HG03135 (cell line): ENCODE measurements around the gene SRC.

Experiments
- ATAC-seq: cut with Tn5 transposase; IDR thresholded peaks from one replicate; pipeline ENCODE4 v1.9.1; 2021; ENCODE audit warnings: mild to moderate bottlenecking, moderate library complexity; ENCODE audit not compliant: unreplicated experiment

The SRC gene

DNA sequence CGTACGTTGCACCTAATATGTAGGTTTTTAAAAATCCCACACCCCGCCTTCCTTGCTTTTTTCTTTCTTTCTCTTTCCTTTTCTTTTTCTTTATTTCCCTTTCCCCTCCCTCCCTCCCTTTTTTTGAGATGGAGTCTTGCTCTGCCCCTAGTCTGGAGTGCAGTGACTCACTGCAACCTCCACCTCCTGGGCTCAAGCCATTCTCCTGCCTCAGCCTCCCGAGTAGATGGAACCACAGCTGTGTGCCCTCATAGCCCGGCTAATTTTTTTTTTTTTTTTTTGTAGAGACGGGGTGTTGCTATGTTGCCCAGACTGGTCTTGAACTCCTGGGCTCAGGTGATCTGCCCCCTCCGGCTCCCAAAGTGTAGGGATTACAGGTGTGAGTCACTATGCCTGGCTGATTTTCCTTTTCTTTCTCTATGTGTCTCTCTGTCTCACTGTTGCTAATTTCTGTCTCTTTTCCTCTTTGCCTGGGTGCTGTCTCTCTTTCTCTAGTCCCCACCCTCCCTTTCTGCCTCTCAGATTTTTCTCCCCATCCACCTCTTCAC, 61.2 kb downstream of the SRC start:
- ATAC-seq: no peak

DNA sequence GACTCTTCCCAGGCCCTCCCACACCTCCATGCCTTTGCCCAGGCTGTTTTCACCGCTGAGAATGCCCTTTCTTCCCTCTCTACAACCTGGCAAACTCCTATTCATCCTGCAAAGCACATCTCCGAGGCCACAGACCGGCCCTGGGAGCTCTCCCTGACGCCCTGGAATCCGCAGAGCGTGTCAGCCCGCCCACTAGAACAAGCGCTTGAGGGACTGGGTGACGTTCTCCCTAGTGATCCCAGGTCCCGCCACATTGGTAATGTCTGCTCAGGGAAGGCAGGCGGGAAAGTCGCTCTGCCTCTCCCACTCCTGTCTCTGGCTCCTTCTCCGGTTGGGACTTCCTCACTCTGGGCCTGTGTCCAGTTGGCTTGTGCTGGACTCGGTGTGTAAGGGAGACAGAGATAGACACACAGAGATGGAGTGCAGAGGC, 61.6 kb downstream of the SRC start:
- ATAC-seq: no peak

DNA sequence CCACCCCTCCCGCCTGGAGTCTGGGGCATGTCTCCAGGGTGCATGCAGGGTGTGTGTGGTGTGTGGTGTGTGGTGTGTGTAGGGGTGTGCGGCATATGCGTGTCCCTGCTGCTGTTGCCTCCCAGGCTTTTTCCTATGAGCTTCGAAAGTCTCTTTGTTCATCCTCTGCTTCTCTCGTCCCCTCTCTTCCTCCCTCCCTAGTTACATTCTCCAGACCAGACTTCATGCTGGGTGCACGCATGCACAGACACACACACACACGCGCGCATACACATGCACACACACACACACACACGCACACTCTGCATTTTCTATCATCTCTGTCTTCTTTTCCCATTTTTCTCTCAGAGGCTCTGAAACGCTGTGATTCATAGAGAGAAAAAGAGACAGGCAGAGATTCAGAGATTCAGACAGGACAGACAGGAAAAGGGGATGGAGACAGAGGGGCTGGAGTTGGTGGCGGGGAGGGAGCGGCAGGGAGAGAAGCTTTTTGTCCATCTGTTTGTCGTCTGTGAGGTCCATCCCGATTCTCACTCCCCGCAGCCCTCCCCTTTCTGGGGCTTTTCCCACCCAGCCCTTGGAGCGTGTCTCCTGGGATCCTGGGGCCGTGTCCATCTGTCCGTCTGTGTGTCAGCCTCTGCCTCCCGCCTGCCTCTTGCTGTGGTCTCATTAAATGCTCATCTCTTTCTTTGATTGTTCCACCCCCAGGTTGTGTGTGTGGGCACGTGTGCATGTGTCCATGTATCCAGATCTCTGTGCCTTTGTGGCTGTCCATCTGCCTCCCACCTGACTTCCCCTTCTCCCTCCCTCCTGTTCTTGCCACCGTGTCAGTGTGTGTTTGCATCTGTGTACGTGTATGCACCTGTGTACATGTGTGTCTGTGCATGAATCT, 62.6 kb downstream of the SRC start:
- ATAC-seq: no peak

DNA sequence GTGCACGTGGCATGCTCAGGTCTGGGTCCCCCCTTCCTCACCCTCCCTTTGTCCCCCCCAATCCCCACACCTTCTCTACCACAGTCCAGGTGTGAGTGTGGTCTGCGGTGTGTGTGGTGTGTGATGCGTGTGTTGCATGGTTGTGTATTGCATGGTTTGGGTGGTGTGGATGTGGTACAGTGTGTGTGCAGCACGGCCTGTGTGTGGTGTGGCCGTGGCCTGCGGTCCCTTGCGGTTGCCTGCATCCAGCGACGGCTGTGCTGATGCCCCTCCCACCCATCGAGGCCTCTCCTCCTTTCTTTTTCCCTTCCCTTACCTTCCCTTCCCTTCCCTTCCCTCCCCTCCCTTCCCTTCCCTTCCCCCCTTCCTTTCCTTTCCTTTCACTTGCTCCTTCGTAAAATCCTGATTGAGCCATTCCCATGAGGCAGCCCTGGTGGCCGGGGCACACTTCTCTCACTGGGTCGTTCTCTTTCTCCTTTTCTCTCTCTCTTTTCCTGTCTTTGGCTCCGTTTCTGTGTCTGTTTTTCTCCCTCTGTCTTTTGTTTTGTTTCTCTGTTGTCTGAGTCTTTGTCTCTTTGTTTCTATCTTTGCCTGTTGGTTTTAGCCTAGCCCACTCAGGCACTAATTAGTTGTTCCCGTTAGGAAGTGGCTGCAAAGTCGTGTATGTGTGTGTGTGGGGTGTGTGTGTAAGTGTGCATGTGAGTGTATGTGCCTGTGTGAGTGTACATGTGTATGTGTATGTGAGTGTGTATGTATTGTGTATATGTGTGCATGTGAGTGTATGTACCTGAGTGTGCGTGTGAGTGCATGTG, 65.7 kb downstream of the SRC start:
- no peak for ATAC-seq

DNA sequence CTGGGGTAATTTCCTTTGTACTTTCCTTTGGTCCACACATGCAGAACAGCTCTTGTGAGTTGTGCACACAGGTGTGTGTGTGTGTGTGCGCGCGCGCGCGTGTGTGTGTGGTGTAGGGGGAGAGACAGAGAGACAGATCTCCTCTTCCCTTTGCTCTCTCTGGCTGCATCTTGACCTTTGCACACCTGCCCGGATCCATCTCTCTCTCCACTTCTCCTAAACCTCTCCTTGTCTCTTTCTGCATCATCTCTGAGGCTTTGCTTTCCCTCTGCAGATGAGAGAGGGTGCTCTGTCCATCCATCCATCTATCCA, 67.0 kb downstream of the SRC start:
- ATAC-seq: no peak

DNA sequence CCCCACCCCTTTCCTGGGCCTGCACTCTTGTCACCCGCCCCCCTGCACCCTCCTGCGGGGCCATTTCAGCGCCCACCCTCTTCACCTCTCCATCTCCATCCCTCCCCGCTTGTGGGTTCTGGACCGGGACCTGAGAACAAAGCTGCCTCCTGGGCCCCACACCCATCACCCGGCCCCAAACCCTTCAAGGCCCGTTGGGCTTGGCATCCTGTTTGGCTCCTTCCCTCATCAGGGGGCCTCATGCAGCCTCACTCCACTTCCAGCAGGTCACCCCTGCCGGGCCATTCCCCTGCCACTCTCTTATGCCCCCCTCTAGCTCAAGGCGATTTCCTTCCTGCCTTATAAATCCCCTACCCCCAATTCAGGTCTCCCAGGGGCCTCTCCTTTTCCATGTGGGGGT, 67.4 kb downstream of the SRC start:
- ATAC-seq: no peak

DNA sequence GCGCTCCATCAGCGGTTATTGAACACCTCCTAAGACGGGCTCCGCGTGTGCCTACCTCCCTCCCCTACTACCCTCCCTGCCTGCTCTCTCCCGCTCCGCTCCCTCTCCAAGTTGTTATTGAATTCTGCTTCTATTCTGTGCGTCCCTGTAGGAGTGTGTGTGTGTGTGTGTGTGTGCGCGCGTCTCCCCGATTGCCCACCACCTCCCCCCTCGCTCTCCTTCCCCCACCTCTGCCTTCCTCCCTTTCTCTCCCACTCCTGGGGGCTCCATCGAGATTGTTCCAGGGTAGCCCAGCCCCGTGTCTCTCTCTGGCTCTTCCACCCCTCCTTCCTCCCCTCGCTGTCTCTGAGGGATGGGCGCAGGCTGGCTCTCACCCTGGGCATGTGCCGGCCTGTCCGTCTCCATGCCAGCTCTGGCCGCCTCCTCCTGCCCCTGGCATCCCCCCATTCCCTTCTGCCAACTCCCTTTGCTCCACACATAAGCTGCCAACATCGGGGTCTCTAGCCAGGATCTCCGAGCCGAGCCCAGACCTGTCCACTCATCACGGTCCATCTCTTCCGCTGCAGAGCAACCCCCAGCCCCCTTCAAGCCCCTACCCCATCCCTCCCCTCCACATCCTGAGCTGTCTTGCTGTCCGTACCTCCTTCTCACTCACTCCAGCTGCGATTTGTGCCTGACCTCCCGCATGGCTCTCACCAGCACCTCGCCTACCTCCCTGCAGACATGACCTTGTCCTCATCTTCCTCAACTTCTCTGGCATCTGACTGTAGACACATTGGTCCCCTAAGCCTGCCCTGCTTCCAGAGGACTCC, 68.5 kb downstream of the SRC start:
- ATAC-seq: no peak

DNA sequence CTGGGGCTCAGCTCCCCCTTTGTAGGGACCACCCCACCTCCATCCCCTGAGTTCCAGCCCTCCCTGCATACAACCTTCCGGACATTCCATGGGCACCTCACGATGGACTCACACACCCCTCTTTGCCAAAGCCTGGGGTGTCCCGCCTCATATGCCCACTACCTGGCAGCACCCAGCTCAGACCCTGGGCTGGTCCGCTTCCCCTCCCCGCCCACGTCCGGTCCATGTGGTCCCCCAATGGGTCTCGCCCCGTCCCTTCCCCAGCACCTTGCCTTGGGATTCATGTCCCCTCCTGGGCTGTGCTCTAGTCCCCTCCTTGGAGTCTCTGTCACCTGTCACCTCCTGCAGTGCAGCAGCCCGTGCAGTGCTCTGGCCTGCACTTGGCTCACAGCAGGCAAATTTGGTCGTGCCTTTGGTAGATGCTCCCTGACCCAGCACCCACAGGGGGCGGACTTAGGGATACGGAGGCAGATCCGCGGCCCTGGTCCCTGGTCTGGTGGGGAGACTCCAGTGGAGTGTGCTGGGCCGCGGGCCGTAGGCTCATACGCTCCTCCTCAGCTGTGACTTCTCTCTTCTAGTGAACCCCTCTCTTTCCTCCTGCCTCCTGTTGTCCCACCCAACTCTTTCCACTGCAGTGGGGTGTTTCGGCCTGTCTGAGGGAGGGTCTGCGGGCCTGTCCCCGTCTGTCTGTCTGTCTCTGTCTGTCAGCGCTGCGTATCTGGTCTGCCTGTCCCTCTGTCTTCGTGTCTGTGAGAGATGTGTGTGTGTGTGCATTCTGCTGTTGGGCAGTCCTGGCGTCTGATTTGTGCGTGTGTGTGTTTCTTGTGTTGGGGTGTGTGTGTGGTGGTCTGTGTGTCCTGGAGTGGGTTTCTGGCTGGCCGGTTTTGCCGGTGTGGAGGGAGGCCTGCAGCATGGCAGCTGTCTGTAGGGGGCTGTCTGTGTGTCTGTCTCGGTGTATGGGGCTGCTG, 69.5 kb downstream of the SRC start:
- ATAC-seq: no peak

DNA sequence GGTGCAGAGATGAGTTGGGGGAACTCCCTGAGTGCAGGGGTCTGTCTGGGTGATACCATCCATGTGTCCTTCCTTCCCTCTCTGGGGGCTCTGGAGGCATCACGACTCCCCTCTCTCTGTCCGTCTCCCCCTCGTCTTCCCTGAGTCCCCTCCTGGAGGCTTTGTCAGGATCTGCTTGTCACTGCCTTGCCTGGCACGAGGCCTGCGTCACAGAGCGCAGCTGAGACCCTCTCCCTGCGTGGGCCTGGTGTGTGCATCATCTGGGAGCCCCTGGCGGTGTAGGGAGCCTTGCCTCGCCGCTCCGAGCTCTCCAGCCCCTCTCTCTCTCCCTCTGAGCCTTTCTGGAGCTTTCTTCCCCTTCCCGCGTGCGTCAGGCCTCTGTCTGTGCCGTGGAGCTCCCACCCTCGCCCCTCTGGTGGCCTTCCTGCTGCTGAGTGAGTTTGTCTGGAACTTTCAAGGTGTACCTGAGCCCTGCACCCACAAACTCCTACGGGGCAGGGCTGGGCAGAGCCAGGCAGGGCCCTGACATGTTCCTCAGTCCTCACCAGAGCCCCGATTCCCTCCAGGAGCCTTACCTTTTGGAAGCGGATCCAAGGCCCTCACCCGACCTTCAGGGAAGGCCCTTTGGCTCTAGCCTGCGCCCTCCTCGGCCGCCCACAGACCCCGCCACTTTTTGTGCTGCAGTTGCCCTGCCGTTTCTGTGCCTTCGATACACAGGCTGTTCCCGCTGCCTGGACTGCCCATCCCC, 70.3 kb downstream of the SRC start:
- ATAC-seq: no peak

DNA sequence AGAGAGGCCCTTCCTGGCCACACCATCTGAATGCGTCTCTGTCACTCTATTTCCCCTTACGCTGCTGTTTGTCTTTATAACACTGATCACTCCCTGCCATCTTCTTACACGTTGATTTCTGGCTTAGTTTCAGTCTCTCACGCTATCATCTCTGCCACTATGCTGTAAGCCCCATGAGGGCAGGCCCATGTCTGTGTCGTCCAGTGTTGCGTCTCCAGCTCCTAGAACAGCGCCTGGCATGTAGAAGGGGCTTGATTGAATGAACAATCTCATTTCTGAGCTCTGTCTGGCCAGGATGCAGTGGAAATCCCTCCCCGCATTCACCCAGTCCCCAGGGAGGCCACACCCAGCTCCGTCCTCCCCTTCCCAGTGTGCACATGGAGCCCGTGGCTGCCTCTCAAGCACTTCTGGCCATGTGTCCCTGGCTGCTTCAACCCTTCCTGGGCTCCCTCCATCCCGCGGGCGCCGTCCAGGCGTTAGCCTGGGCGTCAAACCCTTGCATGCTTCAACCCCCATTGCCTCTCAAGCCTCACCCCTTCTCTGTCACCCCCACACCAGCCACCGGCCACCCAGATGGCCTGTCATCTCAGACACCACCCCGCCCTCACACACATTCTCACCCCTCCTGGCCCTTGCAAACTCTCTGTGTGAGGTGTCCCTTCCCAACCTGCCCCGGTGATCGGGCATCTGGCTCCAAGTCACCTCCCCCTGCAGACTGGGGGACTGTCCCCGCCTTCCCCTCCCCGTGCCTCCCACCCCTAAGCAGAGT, 71.1 kb downstream of the SRC start:
- ATAC-seq: no peak

DNA sequence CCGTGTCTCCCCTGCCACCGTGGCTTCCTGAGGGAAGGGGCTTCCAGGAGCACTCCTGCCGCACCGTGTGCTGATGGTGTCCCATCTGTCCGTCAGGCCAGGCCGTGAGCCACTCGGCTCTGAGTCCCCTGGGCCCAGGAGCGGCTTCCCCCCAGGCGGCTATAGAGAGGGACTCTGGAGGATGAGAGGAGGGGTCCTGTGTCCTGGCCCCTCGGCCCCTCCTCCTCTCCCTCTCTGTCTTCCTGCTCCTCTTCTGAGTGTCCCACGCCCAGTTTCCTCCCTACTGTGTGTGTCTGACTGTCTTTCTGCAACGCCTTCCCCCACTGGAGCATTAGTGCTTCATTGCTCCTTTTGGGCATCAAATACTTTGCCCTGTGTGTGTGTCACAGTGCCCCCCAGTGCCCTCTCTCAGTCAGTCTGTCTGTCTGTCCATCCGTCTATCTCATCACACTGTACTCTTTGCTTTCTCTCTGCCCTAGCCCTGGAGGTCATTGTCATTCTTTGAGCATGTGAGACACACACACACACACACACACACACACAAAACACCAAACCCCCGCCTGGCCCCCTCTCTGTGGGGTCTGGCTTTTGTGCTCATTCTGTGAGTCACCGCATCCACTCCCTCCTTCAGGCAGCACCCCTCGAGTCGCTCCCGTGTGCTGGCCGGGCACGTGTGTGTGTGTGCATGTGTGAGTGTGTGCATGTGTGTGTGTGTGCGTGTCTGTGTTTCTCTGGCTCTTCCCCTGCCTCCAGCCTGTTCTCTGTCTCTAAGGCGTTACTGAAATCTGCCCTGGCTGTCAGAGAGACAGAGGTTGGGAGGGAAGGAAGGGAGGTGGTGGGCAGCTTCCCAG, 71.9 kb downstream of the SRC start:
- no peak for ATAC-seq

DNA sequence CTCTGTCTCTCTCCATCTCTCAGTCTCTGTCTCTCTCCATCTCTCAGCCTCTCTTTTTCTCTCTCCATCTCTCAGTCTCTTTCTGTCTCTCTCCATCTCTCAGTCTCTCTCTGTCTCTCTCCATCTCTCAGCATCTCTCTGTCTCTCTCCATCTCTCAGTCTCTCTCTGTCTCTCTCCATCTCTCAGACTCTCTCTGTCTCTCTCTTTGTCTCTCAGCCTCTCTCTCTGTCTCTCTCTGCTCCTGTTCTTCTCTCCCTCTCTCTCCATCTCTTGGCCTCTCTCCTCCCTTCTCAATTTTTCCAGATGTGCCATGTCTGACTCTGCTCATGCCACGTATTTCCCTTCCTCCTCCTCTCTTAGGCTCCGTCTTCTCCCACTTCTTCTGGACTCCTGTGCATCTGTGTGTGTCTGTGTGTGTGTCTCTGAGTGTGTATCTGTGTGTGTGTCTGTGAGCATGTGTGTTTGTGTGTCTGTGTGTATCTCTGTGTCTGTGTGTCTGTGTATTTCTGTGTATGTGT, 72.7 kb downstream of the SRC start:
- ATAC-seq: no peak

DNA sequence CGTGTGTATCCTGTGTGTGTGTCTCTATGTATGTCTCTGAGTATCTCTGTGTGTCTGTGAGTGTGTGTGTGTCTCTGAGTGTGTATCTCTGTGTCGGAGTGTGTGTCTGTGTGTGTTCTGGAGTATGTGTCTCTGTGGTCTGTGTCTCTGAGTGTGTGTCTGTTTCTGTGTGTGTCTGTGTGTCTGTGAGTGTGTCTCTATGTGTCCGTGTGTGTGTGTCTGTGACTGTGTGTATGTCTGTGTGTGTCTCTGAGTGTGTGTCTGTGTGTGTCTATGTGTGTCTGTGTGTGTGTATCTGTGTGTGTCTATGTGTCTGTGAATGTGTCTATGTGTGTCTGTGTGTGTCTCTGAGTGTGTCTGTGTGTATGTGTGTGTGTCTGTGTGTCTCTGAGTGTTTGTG, 73.4 kb downstream of the SRC start:
- no peak for ATAC-seq

DNA sequence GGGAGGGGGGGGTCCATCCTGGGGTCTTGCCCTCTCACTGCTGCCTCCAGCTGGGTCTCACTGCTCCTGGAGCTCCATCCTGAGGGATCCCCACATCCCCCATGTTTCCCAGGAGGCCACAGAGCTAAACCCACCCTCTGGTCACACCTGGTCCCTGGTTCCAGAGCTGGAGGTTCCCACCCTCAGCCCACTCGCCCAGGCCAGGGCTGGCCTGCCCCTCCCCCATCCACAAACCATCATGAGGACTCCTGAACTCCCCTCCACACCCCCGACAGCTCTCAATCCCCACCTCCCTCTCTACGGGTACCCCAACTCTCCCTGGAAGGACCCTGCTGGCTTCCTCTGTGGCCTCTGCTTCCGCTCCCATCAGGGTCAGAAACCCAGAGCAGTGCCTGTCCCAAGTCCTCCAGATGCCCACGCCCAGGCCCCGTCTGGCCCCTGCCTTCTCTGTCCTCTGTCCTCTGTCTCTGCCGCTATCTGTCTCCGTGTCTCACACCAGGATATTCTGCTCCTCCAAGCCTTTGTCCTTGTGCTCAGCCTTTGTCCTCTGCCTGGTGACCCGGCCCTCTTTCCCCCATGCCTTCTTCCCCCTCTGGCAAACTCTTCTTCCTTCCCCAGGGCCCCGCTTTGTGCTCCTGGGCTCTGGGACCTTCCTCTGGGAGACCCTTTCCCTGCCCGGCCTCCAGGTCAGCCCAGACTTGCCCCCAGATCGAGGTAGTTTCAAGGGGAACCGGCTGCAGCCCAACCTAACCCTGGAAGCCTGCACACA, 74.0 kb downstream of the SRC start:
- no peak for ATAC-seq

DNA sequence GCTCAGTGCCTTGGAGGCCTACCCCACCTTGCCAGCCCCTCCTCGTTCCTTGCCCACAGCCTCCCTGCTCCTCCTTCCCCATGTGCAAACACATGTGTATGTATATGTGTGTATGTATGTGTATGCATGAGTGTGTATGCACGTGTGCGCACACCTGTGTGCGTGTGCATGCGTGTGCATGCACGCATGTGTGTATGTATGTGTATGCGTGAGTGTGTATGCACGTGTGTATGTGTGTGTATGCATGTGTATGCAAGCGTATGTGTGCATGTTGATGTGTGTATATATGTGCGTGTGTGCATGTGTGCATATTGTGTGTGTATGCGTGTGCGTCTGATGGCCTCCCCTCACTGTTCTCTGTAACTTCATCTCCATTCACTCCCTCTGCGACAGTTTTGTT, 74.7 kb downstream of the SRC start:
- no peak for ATAC-seq

DNA sequence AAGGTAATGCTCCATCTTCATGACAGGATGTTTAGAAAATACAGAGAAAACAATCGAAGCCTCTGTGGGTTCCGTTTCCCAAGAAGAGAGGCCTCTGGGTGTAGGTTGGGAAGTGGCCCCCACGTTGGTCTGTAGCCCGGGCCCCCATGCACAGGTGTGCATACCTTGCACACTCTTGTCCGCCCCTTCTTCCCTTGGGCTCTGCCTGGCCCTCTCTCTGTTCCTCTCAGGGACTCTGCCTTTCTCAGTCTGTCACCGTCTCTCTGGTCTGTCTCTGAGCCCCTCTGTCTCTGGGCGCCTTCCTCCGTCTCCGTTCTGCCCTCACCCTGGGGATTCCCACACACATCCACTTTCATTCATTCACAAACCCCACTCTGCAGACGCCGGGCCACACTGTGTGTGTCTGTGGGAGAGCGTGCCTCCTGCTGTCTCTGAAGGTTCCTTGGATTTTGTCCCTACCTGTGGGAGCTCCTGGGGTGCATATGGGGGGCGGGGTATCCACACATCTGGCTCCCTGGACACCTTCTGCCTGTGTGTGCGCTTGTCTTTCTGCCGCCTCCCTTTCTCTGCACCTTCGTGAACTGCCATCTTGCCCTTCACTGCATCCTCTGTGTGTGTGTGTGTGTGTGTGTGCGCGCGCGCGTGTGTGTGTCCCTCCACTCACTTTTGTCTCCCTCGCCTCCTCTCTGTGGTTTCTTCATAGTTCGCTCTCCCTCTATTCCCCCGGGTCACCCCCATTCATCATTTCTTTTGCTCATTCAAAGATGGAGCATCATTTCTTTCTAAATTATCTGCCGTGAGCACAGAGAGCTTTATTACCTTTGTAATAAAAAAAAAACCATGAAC, 75.3 kb downstream of the SRC start:
- no peak for ATAC-seq
